NCI-H1105 (cell line): ENCODE measurements around the gene SHISA6.

Experiments
- DNase-seq: peaks from one replicate; lab custom pipeline; 2025; lab: John Stamatoyannopoulos, UW

The SHISA6 gene

GRCh38 chr17:11598274-11599221 lies 357.5 kb downstream of the SHISA6 start, which contains the start of gene DNAH9:
TSS of gene DNAH9 (plus strand) at chr17:11598470. CDS start at chr17:11598499, 29 bp downstream.
- DNase-seq, result peak; percentile 97

GRCh38 chr17:11601661-11602060 lies 360.6 kb downstream of the SHISA6 start:
- no peak for DNase-seq

- DNase-seq, result no peak
Observed at GRCh38 chr17:11608396-11608795, 367.4 kb downstream of the SHISA6 start.

GRCh38 chr17:11610999-11611566 lies 370.1 kb downstream of the SHISA6 start:
- no peak for DNase-seq

- no peak for DNase-seq
Observed at GRCh38 chr17:11612956-11613355, 371.9 kb downstream of the SHISA6 start.
